Coronary artery (tissue), 2 donors: ENCODE measurements around the gene ACLY.
A peak's percentile ranks its signal among the peaks of the same experiment; 100 is the strongest.
"Not testable (repeated sequence)": the region's sequence is repeated elsewhere in the genome, so short reads cannot be mapped to it uniquely, and the experiment has no call there.

Source experiments
- DNase-seq: peaks from one replicate; pipeline ENCODE4 v3.0.0-alpha.2; 2017; ENCODE audit warnings: low spot score
- H3K27ac ChIP-seq, 2 donors: fragments of 200-600 bp; sonication (generic); one replicate each; pipeline ENCODE4 v1.5.1; 2016 to 2019
- H3K4me3 ChIP-seq: fragments of 200-600 bp; sonication (generic); 2 replicates; pipeline ENCODE4 v1.5.1; 2016; ENCODE audit warnings: mild to moderate bottlenecking, moderate library complexity
- CTCF ChIP-seq: fragments of 200-600 bp; sonication (generic); IDR thresholded peaks from one replicate; pipeline ENCODE4 v1.5.1; 2019; ENCODE audit warnings: antibody characterized with exemption

The ACLY gene

DNA sequence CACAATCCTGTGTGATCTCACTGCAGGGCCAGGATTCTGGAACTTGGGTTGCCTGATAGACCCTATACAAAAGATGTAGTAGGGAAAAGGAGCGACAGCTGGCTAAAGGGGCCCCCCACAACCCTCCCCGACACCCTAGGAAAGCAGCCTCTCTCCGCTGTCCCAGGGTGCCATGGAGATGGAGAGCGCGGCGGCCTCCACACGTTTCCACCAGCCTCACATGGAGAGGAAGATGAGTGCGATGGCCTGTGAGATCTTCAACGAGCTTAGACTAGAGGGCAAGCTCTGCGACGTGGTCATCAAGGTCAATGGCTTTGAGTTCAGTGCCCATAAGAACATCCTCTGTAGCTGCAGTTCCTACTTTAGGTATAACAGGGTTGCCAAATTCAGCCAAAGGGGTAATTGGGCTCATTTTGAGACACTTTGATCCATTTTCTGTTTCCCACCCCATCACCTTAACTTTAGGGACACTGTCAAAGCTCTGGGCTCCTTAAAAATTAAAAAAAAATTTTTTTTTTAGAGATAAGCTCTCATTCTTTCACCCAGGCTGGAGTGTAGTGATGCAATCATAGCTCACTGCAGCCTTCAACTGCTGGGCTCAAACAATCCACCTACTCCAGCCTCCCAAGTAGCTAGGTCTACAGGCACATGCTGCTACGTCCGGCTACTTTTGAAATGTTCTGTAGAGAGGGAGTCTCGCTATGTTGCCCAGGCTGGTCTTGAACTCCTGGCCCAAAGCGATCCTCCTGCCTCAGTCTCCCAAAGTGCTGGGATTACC, 80.8 kb downstream of the ACLY start, which contains the start of gene KLHL10:
TSS of gene KLHL10 (plus strand) at position 65 of the 778 bp plus-strand sequence. CDS start at position 173, 108 bp downstream.
- no peak for TF ChIP-seq CTCF
- Histone ChIP-seq H3K27ac (peak within 1 kb of the TSS; percentile 78 to 88), H3K4me3 (peak within 1 kb of the TSS; percentile 93)
- no peak for DNase-seq

DNA sequence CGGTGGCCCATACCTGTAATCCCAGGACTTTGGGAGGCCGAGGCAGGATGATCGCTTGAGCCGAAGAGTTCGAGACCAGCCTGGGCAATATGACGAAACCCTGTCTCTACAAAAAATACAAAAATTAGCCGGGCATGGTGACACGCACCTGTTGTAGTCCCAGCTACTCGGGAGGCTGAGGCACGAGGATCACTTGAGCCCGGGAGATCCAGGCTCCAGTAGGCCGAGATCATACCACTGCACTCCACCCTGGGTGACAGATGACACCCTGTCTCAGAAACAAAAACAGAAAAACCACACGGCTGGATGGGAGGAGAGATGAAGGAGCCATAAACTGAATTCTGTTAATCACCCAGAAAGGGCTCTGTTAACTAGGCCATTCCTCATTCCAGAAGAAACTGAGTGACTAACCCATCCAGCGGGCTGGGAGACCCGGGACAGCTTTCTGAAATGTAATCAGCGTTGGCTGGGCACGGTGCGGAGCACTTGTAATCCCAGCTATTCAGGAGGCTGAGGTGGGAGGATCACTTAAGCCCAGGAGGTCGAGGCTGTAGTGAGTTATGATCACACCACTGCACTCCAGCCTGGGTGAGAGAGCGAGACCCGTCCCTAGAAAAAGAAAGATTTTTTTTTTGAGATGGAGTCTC, 82.1 kb downstream of the ACLY start:
- TF ChIP-seq CTCF = no peak
- DNase-seq = no peak
- H3K27ac ChIP-seq = peak overlapping the region; percentile 78 to 88
- peak overlapping the region; percentile 93 for H3K4me3 ChIP-seq

DNA sequence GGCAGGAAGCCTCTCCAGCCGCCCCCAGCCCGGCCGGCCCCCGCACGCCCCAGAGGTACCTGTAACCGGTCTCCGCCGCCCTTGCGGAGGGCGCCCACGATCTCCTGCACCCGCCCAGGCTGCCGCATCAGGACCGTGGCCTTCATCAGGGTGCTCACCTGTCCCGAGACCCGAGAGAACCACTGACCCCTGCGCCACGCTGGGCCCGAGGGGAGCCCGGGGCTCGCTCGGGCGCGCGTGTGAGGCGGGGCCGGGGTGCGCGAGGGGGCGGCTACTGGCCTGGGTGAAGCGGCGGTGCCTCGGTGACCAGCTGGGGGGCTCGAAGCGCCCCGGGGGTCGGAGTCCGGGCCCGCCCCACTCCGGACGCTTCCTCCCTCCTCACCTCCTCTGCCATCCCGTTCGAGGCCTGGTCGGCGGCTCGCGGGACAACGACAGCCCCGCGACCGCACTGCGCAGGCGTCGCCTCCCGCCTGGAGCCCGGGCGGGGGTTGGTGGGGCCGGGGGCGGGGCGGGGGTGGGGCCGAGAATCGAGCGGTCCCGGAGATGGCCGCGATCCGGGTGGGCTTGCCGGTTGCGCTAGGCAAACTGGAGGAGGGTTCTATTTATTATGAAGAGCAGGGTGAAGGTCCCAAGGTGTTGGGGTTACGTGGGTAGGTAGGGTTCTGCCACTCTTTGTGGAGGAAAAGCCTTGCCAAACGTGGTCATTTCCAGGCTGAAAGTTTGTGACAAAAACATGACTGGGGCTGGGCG, 82.8 kb downstream of the ACLY start, which contains the start of gene NT5C3B:
TSS of gene NT5C3B (minus strand) at position 433 of the 750 bp plus-strand sequence. CDS start at position 394, 39 bp downstream.
- DNase-seq = no peak
- H3K4me3 ChIP-seq = peak within 1 kb of the TSS; percentile 93

GRCh38 chr17:41835214-41835799, 83.4 kb downstream of the ACLY start:
- DNase-seq = no peak
- Histone ChIP-seq H3K27ac (peak overlapping the region; percentile 78 to 88), H3K4me3 (peak overlapping the region; percentile 93)
- TF ChIP-seq CTCF = no peak

More for the DNA sequence above, 82.8 kb downstream of the ACLY start, which contains the start of gene NT5C3B:
- TF ChIP-seq CTCF = no peak
- peak within 1 kb of the TSS; percentile 78 to 88 for H3K27ac ChIP-seq

DNA sequence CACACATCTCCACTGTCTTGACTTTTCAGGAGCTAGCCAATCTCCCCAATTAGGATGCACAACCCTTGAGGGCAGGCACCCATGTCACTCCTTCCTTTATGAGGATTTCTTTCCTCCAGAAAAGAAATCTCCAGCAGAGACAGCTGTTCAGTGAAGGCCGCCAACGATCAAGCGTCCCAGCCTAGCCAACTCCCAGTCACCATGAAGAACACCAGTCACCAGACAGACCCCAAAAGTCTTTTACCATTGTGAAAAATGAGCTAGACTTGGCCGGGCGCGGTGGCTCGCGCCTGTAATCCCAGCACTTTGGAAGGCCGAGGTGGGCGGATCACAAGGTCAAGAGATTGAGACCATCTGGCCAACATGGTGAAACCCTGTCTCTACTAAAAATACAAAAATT, 88.8 kb downstream of the ACLY start:
- H3K4me3 ChIP-seq, DNase-seq, H3K27ac ChIP-seq: not testable (repeated sequence)

GRCh38 chr17:41825175-41825845, 93.4 kb downstream of the ACLY start:
- TF ChIP-seq CTCF = no peak
- no peak for DNase-seq
- no peak overlapping the region for H3K4me3 ChIP-seq

More at GRCh38 chr17:41825175-41825845, 93.4 kb downstream of the ACLY start:
- H3K27ac ChIP-seq = no peak overlapping the region
